RWPE1 (cell line): ENCODE results near the gene PCCA.

Experiments used
- CTCF ChIA-PET: fragments of 350-600 bp; sonication (Branson Sonifier 250); formaldehyde crosslinking; extraction: SDS; loops from one replicate; lab custom pipeline; 2021; lab: Yijun Ruan, JAX
- POLR2A ChIA-PET: fragments of 400-600 bp; formaldehyde crosslinking; extraction: SDS; loops from one replicate; lab custom pipeline; 2020; ENCODE audit warnings: antibody characterized with exemption; ENCODE audit not compliant: low non-redundant PET; lab: Yijun Ruan, JAX
- DNase-seq: peaks from one replicate; pipeline ENCODE4 v3.0.0; 2012; ENCODE audit warnings: low spot score
- H3K27ac ChIP-seq: fragments of 450-650 bp; 2 replicates; pipeline ENCODE4 v1.5.1; 2017
- CTCF ChIP-seq: fragments of 450-650 bp; conservative IDR thresholded peaks from 2 replicates; pipeline ENCODE4 v1.5.1; 2017; ENCODE audit warnings: low read depth, mild to moderate bottlenecking

PCCA gene

DNA sequence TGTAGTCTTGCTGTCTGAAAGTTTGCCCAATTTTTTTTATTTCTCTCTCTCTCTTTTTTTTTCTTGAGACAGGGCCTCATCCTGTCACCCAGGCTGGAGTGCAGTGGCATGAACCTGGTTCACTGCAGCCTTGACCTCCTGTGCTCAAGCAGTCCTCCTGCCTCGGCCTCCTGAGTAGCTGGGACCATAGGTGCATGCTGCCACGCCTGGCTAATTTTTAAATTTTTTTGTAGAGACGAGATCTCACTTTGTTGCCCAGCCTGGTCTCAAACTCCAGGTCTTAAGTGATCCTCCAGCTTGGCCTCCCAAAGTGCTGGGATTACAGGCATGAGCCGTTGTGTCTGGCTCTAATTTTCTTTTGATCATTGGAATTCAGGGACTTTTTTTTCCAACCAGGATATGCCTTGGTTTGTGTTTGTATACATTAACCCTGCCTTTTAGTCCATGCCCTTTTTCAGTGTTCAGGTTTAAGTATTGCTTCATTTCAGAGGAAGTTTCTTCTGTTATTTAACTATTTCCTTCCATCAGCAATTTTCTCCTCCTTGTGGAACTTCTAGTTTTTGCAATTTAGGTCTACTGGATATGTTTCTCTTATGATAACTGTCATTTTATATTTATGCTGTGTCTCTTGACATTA, 201.4 kb downstream of the PCCA start:
- POLR2A ChIA-PET, result no interaction called here
- TF ChIP-seq CTCF, result no peak
- no peak for DNase-seq
- H3K27ac ChIP-seq, result no peak overlapping the region
- CTCF ChIA-PET, result interaction anchor here (0.7 kb wide), 2 partner anchors 58 to 82 kb away, joined by 3 to 4 read pairs; no protein-coding TSS in a partner anchor

DNA sequence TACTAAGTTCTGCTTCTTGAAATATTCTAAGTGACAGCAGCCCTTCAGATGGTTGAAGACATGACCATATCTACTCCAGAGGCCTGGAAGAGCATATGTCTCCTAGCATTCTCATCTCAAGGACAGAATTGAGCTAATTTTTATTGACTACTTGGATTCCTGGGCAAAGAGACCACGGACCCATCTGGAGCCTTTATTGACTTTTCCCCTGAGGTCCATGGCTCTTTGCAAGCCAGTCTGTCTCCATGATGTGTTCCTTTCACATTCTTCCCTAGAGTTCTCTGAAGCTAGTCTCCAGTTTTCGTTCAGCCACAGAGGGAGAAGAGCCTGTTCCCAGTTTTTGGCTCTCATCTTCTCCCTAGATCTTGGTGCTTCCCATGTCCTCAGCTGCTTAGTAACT, 202.7 kb downstream of the PCCA start:
- CTCF ChIA-PET, result interaction anchor here (1.0 kb wide), 1 partner anchor 223 kb away, joined by 3 read pairs; no protein-coding TSS in a partner anchor
- TF ChIP-seq CTCF, result no peak
- POLR2A ChIA-PET, result no interaction called here
- no peak for DNase-seq
- H3K27ac ChIP-seq, result no peak overlapping the region

DNA sequence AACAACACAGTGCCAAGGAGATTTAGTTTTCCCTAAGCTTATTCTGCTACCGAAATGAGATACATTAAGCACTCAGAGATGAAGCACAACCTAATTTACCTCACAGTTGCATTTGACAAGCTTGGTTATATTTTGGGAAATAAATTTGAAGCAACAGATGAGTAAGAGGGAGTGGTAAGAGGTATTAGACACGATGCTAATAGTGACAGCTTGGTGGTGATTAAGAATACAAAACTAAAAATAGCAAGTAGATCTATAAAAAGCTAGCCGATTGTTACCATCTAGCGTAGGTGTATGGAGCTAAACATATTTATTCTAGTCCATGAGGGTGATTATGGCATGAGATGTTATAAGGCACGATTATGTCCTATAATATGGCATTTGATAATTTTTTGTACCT, 208.5 kb downstream of the PCCA start:
- no peak overlapping the region for H3K27ac ChIP-seq
- ChIA-PET CTCF (no interaction called here), POLR2A (no interaction called here)
- no peak for DNase-seq
- TF ChIP-seq CTCF, result no peak

- no peak for DNase-seq
- CTCF ChIA-PET, result interaction anchor here (0.5 kb wide), 1 partner anchor 30 kb away, joined by 3 read pairs; no protein-coding TSS in a partner anchor
- POLR2A ChIA-PET, result interaction anchor here (0.5 kb wide), 1 partner anchor 395 kb away, joined by 3 read pairs; no protein-coding TSS in a partner anchor
- TF ChIP-seq CTCF, result no peak
- H3K27ac ChIP-seq, result no peak overlapping the region
Measured at GRCh38 chr13:100298116-100298681, 209.3 kb downstream of the PCCA start.

DNA sequence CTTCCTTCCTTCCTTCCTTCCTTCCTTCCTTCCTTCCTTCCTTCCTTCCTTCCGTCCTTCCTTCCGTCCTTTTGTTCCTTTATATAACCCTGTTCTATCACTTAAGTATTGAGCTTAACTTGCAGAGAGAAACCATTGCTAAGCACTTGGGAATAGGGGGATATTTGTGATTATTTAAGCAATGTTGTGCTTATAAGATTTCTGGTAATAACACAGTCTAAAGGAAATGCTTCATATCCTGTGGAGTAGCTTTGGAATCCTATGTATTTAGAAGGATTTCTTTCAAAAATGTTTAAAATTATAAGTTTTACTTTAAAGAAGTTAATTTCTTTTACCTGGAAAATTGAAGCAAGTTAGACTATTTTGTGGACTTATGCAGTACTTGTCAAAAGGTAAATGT, 209.8 kb downstream of the PCCA start:
- ChIA-PET POLR2A (interaction anchor here (0.5 kb wide), 1 partner anchor 395 kb away, joined by 3 read pairs; no protein-coding TSS in a partner anchor), CTCF (interaction anchor here (0.5 kb wide), 1 partner anchor 29 kb away, joined by 3 read pairs; no protein-coding TSS in a partner anchor)
- H3K27ac ChIP-seq, result no peak overlapping the region
- no peak for TF ChIP-seq CTCF
- no peak for DNase-seq

DNA sequence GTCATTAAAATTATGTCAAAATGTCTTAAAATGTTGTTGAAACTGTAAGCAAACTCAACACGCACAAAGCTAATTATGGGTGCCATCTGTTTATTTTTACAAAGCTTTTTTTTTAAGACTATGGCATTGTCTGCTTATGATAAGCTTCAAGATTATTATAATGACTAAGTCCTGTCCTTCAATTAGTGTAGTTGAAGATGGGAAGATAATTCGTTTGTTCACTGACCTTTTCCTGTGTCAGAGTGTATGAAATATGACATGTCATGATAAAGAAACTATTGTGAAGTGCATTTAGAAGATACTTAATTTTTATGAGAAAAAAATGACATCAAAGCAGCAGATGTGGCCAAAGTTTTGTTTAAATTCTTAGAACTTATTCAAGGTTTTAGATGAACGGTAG, 211.3 kb downstream of the PCCA start:
- H3K27ac ChIP-seq, result no peak overlapping the region
- ChIA-PET CTCF (no interaction called here), POLR2A (no interaction called here)
- no peak for TF ChIP-seq CTCF
- DNase-seq, result no peak
